ENCODE measurements around the gene KL. TPM values are rescaled to one million over a fixed set of nuclear protein-coding genes. Genes with fewer than 3 reads are reported as not detected.

KL gene
- total and polyA plus RNA-seq, 10 of the 15 experiments (the other 5 are each of a cell fraction or from before 2014, with no cell fraction given) = 0.08 to 2.1 (median 1.4) TPM

GRCh38 chr13:32998966-32999365, 17.3 kb upstream of the KL start:
- Histone ChIP-seq H3K27me3 (replicated peaks in 1 of 2; ENCODE audit: control insufficient read depth in 2 of 2, insufficient read depth in 2 of 2, low read length in 1 of 2) (no peaks in the 10 kb centered on the region), H3K4me2 (ENCODE audit: control insufficient read depth, insufficient read depth) (no peak overlapping the region), H3K4me3 (no peak overlapping the region), H3K9me3 (replicated peaks; ENCODE audit: control insufficient read depth, insufficient read depth, low read length) (no peaks in the 10 kb centered on the region), H4K20me1 (ENCODE audit: control insufficient read depth, insufficient read depth) (no peaks in the 10 kb centered on the region), H3K27ac (ENCODE audit: control insufficient read depth, insufficient read depth) (no peak overlapping the region), H3K79me2 (ENCODE audit: control insufficient read depth, insufficient read depth, low read length) (no peaks in the 10 kb centered on the region), H3K9ac (ENCODE audit: control insufficient read depth, insufficient read depth, low read length) (no peak overlapping the region), H3K36me3 (ENCODE audit: control insufficient read depth in 2 of 2, insufficient read depth in 2 of 2, low read length in 1 of 2) (no peaks in the 10 kb centered on the region), H2AFZ (ENCODE audit: control insufficient read depth, low read depth, low read length) (no peak overlapping the region), H3K4me1 (ENCODE audit: control insufficient read depth, insufficient read depth, low read length) (no peaks in the 10 kb centered on the region)
- BruUV-seq (replicated peaks) = no TSS peak
- FAIRE-seq (no peak), ATAC-seq (no peak), DNase-seq (ENCODE audit: low read depth, low spot score) (no peak)
- intact Hi-C loops (cut with micrococcal nuclease; ENCODE audit: unreplicated experiment) = no loop called here
- POLR2A ChIA-PET = no interaction called here
- CTCF ChIA-PET = no interaction called here
- RAD21 ChIA-PET (ENCODE audit: unreplicated experiment) = no interaction called here
- WGBS (ENCODE audit: insufficient coverage, insufficient replicate concordance, low lambda C conversion rate, missing lambda C conversion rate) = 87% methylated on average over 5 of the region's 5 CpGs
- SMC1A ChIA-PET (ENCODE audit: uncharacterized antibody, unreplicated experiment) = interaction anchor here (0.7 kb wide), 1 partner anchor 99 kb away, joined by 3 read pairs; no protein-coding TSS in a partner anchor
- in situ Hi-C loops (cut with MboI) = no loop called here
- TF ChIP-seq NFIC (IDR thresholded peaks at IDR 0.05; ENCODE audit: low read depth, low read length) (no peak), HDGF (IDR thresholded peaks at IDR 0.05) (no peak), JUNB (IDR thresholded peaks at IDR 0.05) (no peak), TCF7 (IDR thresholded peaks at IDR 0.05; ENCODE audit: borderline replicate concordance) (no peak), CUX1 (IDR thresholded peaks at IDR 0.05; ENCODE audit: insufficient replicate concordance, low read depth, low read length) (no peak), PRDM15 (CRISPR knock-in tag; IDR thresholded peaks at IDR 0.05) (no peak), TARDBP (IDR thresholded peaks at IDR 0.05; ENCODE audit: borderline replicate concordance) (no peak), POLR2AphosphoS5 (IDR thresholded peaks at IDR 0.05; ENCODE audit: low read length) (no peak), WRNIP1 (IDR thresholded peaks at IDR 0.05; ENCODE audit: borderline replicate concordance, low read depth, low read length) (no peak), SIX5 (IDR thresholded peaks at IDR 0.05; ENCODE audit: low read depth, low read length, severe bottlenecking) (no peak), BRCA1 (IDR thresholded peaks at IDR 0.05; ENCODE audit: low read depth, low read length) (no peak), CBX5 (IDR thresholded peaks at IDR 0.05; ENCODE audit: low read depth) (no peak), KAT2A (conservative IDR thresholded peaks at IDR 0.05; ENCODE audit: control insufficient read depth, low read depth, low read length) (no peak)

Data from GM12878 (cell line).